Liver (tissue), 9 donors: ENCODE results near the gene LEAP2. TPM values are rescaled to one million over a fixed set of nuclear protein-coding genes. Genes with fewer than 3 reads are reported as not detected.
A peak's percentile ranks its signal among the peaks of the same experiment; 100 is the strongest.

ENCODE experiments used
- DNase-seq: peaks from one replicate; pipeline ENCODE4 v3.0.0-alpha.2; 2017; ENCODE audit warnings: low spot score
- H3K27ac ChIP-seq, 2 donors: one replicate each; pipeline ENCODE4 v1.7.0; 2013; ENCODE audit warnings: inconsistent platforms in 2 of 2, low read length in 2 of 2, control low read depth in 1 of 2, low read depth in 1 of 2, mild to moderate bottlenecking in 1 of 2
- H3K27me3 ChIP-seq, 4 donors: one replicate each; pipeline versions ENCODE4 v1.6.1 to v1.7.0; 2013; ENCODE audit warnings: low read length in 3 of 4, inconsistent platforms in 1 of 4, mild to moderate bottlenecking in 1 of 4, moderate library complexity in 1 of 4; ENCODE audit not compliant: control insufficient read depth in 4 of 4, insufficient read depth in 4 of 4
- H3K36me3 ChIP-seq, 4 donors: one replicate each; pipeline versions ENCODE4 v1.6.1 to v1.7.0; 2013; ENCODE audit warnings: low read length in 3 of 4, mild to moderate bottlenecking in 3 of 4, low read depth in 1 of 4, moderate library complexity in 1 of 4; ENCODE audit not compliant: control insufficient read depth in 4 of 4, insufficient read depth in 3 of 4
- H3K4me1 ChIP-seq, 4 donors: one replicate each; pipeline versions ENCODE4 v1.6.1 to v1.7.0; 2013; ENCODE audit warnings: low read length in 3 of 4, mild to moderate bottlenecking in 3 of 4, moderate library complexity in 1 of 4; ENCODE audit not compliant: control insufficient read depth in 4 of 4, insufficient read depth in 4 of 4
- H3K4me3 ChIP-seq, 3 donors: one replicate each; pipeline versions ENCODE4 v1.6.1 to v1.7.0; 2013; ENCODE audit warnings: low read length in 3 of 3, control low read depth in 1 of 3, low read depth in 1 of 3, mild to moderate bottlenecking in 1 of 3
- H3K9ac ChIP-seq, 2 donors: one replicate each; pipeline ENCODE4 v1.7.0; 2013; ENCODE audit warnings: low read length in 2 of 2, mild to moderate bottlenecking in 2 of 2, moderate library complexity in 2 of 2, control low read depth in 1 of 2, low read depth in 1 of 2
- H3K9me3 ChIP-seq, 4 donors: one replicate each; pipeline versions ENCODE4 v1.6.1 to v1.7.0; 2013; ENCODE audit warnings: low read length in 3 of 4; ENCODE audit not compliant: control insufficient read depth in 4 of 4
- EGR1 ChIP-seq, 2 donors: IDR thresholded peaks; 2 replicates each; pipeline ENCODE4 v1.6.1; 2016 to 2018; ENCODE audit warnings: antibody characterized with exemption in 2 of 2, low read depth in 2 of 2
- FOXA1 ChIP-seq: IDR thresholded peaks from 2 replicates; pipeline ENCODE4 v1.6.1; 2016; ENCODE audit warnings: antibody characterized with exemption
- FOXA2 ChIP-seq: IDR thresholded peaks from 2 replicates; pipeline ENCODE4 v1.6.1; 2016; ENCODE audit warnings: antibody characterized with exemption
- GABPA ChIP-seq, 2 donors: IDR thresholded peaks in 1 of 2; conservative IDR thresholded peaks in 1 of 2; 2 replicates each; pipeline ENCODE4 v1.6.1; 2016; ENCODE audit warnings: antibody characterized with exemption in 2 of 2, mild to moderate bottlenecking in 1 of 2, moderate library complexity in 1 of 2
- HNF4A ChIP-seq, 2 donors: conservative IDR thresholded peaks; 2 replicates each; pipeline ENCODE4 v1.6.1; 2016; ENCODE audit warnings: antibody characterized with exemption in 2 of 2, mild to moderate bottlenecking in 2 of 2
- HNF4G ChIP-seq: IDR thresholded peaks from 2 replicates; pipeline ENCODE4 v1.6.1; 2016; ENCODE audit warnings: antibody characterized with exemption
- JUND ChIP-seq, 2 donors: IDR thresholded peaks; 2 replicates each; pipeline ENCODE4 v1.6.1; 2016; ENCODE audit warnings: antibody characterized with exemption in 2 of 2
- NR2F2 ChIP-seq: IDR thresholded peaks from 2 replicates; pipeline ENCODE4 v1.6.1; 2016; ENCODE audit warnings: antibody characterized with exemption
- RAD21 ChIP-seq, 2 donors: IDR thresholded peaks; 2 replicates each; pipeline ENCODE4 v1.6.1; 2016; ENCODE audit warnings: antibody characterized with exemption in 2 of 2, mild to moderate bottlenecking in 2 of 2
- RXRA ChIP-seq, 2 donors: IDR thresholded peaks; 2 replicates each; pipeline ENCODE4 v1.6.1; 2017 to 2018; ENCODE audit warnings: antibody characterized with exemption in 2 of 2, mild to moderate bottlenecking in 1 of 2
- SP1 ChIP-seq: IDR thresholded peaks from 2 replicates; pipeline ENCODE4 v1.6.1; 2018; ENCODE audit warnings: antibody characterized with exemption, mild to moderate bottlenecking
- TAF1 ChIP-seq: conservative IDR thresholded peaks from 2 replicates; pipeline ENCODE4 v1.6.1; 2016; ENCODE audit warnings: antibody characterized with exemption, mild to moderate bottlenecking
- YY1 ChIP-seq: IDR thresholded peaks from 2 replicates; pipeline ENCODE4 v1.6.1; 2016; ENCODE audit warnings: antibody characterized with exemption, mild to moderate bottlenecking
- ZBTB33 ChIP-seq: IDR thresholded peaks from 2 replicates; pipeline ENCODE4 v1.6.1; 2016; ENCODE audit warnings: antibody characterized with exemption
- WGBS: extraction: QIAGEN DNeasy Blood & Tissue Kit; methylation state at CpG from one replicate; pipeline ENCODE4 v1.1.7; 2013; 5-methylcytosine and 5-hydroxymethylcytosine counted together
- polyA plus RNA-seq, 2 donors: library from polyadenylated mRNA; stranded (reverse) in 1 of 2; unstranded in 1 of 2; fragments of 200-250 nt in 1 of 2; fragments of >200 nt in 1 of 2; fragmentation: Nextera tagmentation in 1 of 2; extraction: Ambion mirVana in 1 of 2; gene quantifications; one replicate each; pipeline versions ENCODE4 v1.2.1 to v1.2.3, GENCODE V29; 2013 to 2015
- total RNA-seq, 2 donors: library from RNA; depleted of rRNA; stranded (reverse); fragments of >200 nt; gene quantifications; one replicate each; pipeline ENCODE4 v1.2.3, GENCODE V29; 2014
- TF ChIP-seq, protein P1 (sequence below): IDR thresholded peaks from 2 replicates; pipeline ENCODE4 v1.6.1; 2016; ENCODE audit warnings: antibody characterized with exemption
- TF ChIP-seq, protein P2 (sequence below): IDR thresholded peaks from 2 replicates; pipeline ENCODE4 v1.6.1; 2016; ENCODE audit warnings: antibody characterized with exemption, mild to moderate bottlenecking
- TF ChIP-seq, protein P3 (sequence below): fragments of 150-350 bp; IDR thresholded peaks from 2 replicates; pipeline ENCODE4 v1.5.1; 2017; ENCODE audit warnings: improper control_type of control experiment, low read depth, low read length; ENCODE audit not compliant: missing input control
- TF ChIP-seq, protein P4 (sequence below): IDR thresholded peaks from 2 replicates; pipeline ENCODE4 v1.6.1; 2016; ENCODE audit warnings: antibody characterized with exemption
- donor health status: healthy.
- donor health status: healthy.
- donor health status: healthy.
- donor health status: healthy.
- donor health status: healthy.

The LEAP2 gene
- total and polyA plus RNA-seq, 4 donors: 12.0 to 736 (median 62.4) TPM

DNA sequence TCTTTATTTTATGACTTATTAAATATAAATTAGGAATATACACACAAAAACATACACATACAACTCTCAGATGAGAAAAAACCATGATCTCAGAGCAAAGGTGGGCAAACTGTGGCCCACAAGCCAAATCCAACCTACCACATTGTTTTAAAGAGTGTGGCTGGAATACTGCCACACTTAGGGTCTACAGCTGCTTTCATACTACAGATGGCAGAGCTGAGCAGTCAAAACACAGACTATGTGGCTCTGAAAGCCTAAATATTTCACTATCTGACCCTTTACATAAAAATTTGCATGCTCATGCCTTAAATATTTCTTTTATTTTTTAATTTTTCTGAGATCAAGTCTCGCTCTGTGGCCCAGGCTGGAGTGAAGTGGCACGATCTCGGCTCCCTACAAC is 28.3 kb downstream of the LEAP2 start:
- H3K9ac ChIP-seq: no peak overlapping the region
- H3K9me3 ChIP-seq: no peaks in the 10 kb centered on the region
- H3K4me1 ChIP-seq: peaks cover 0 to 8% (median 4%) of the 10 kb centered on the region in 4 donors
- no peak overlapping the region for H3K27ac ChIP-seq
- no peak for TF ChIP-seq FOXA1
- no peak for TF ChIP-seq ZBTB33
- TF ChIP-seq RXRA (IDR thresholded peaks at IDR 0.05): no peak
- TF ChIP-seq SP1: no peak
- TF ChIP-seq, protein P1, sequence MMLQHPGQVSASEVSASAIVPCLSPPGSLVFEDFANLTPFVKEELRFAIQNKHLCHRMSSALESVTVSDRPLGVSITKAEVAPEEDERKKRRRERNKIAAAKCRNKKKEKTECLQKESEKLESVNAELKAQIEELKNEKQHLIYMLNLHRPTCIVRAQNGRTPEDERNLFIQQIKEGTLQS: no peak
- TF ChIP-seq HNF4A (conservative IDR thresholded peaks at IDR 0.05): no peak
- no peak for TF ChIP-seq HNF4G
- no peak for TF ChIP-seq YY1
- TF ChIP-seq TAF1: no peak
- 98% methylated on average over 3 of the region's 3 CpGs for WGBS
- no peak for DNase-seq
- no peaks in the 10 kb centered on the region for H3K27me3 ChIP-seq
- no peak overlapping the region for H3K4me3 ChIP-seq
- peaks cover 3 to 43% (median 17%) of the 10 kb centered on the region in 4 donors for H3K36me3 ChIP-seq

DNA sequence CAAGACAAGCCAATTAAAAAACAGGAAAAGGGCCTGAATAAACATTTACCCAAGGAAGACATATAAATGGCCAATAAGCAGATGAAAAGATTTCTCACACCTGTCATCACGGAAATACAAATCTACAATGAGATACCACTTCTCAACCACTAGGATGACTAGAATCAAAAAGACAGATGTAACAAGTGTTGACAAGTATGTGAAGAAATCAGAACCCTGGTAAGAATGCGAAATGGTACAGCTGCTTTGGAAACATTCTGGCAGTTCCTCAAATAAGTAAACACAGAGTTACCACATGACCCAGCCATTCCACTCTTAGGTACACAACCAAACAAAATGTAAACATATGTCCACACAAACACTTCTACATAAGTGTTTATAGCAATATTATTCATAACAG is 32.5 kb downstream of the LEAP2 start:
- TF ChIP-seq RXRA (IDR thresholded peaks at IDR 0.05) (peak; percentile 51 to 73), HNF4G (peak; percentile 40), EGR1 (IDR thresholded peaks at IDR 0.05; ENCODE audit: low read depth in 2 of 2) (peak in 1 of 2 donors; percentile 85), TAF1 (no peak), JUND (IDR thresholded peaks at IDR 0.05) (peak; percentile 38 to 43), FOXA2 (peak; percentile 100), FOXA1 (peak; percentile 100), YY1 (peak; percentile 65), HNF4A (conservative IDR thresholded peaks at IDR 0.05) (peak; percentile 62 to 65), NR2F2 (no peak), SP1 (peak; percentile 53), GABPA (IDR thresholded peaks at IDR 0.05 in 1 of 2, conservative IDR thresholded peaks at IDR 0.05 in 1 of 2) (peak in 1 of 2 donors; percentile 47), ZBTB33 (peak; percentile 77), RAD21 (IDR thresholded peaks at IDR 0.05) (peak; percentile 62 to 70)
- TF ChIP-seq, protein P1: peak; percentile 36
- TF ChIP-seq, protein P2, sequence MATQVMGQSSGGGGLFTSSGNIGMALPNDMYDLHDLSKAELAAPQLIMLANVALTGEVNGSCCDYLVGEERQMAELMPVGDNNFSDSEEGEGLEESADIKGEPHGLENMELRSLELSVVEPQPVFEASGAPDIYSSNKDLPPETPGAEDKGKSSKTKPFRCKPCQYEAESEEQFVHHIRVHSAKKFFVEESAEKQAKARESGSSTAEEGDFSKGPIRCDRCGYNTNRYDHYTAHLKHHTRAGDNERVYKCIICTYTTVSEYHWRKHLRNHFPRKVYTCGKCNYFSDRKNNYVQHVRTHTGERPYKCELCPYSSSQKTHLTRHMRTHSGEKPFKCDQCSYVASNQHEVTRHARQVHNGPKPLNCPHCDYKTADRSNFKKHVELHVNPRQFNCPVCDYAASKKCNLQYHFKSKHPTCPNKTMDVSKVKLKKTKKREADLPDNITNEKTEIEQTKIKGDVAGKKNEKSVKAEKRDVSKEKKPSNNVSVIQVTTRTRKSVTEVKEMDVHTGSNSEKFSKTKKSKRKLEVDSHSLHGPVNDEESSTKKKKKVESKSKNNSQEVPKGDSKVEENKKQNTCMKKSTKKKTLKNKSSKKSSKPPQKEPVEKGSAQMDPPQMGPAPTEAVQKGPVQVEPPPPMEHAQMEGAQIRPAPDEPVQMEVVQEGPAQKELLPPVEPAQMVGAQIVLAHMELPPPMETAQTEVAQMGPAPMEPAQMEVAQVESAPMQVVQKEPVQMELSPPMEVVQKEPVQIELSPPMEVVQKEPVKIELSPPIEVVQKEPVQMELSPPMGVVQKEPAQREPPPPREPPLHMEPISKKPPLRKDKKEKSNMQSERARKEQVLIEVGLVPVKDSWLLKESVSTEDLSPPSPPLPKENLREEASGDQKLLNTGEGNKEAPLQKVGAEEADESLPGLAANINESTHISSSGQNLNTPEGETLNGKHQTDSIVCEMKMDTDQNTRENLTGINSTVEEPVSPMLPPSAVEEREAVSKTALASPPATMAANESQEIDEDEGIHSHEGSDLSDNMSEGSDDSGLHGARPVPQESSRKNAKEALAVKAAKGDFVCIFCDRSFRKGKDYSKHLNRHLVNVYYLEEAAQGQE: peak; percentile 33
- TF ChIP-seq, protein P3, sequence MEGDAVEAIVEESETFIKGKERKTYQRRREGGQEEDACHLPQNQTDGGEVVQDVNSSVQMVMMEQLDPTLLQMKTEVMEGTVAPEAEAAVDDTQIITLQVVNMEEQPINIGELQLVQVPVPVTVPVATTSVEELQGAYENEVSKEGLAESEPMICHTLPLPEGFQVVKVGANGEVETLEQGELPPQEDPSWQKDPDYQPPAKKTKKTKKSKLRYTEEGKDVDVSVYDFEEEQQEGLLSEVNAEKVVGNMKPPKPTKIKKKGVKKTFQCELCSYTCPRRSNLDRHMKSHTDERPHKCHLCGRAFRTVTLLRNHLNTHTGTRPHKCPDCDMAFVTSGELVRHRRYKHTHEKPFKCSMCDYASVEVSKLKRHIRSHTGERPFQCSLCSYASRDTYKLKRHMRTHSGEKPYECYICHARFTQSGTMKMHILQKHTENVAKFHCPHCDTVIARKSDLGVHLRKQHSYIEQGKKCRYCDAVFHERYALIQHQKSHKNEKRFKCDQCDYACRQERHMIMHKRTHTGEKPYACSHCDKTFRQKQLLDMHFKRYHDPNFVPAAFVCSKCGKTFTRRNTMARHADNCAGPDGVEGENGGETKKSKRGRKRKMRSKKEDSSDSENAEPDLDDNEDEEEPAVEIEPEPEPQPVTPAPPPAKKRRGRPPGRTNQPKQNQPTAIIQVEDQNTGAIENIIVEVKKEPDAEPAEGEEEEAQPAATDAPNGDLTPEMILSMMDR: peak; percentile 35
- TF ChIP-seq, protein P4, sequence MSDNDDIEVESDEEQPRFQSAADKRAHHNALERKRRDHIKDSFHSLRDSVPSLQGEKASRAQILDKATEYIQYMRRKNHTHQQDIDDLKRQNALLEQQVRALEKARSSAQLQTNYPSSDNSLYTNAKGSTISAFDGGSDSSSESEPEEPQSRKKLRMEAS: peak; percentile 55
- no peak for DNase-seq
- Histone ChIP-seq H3K4me1 (peaks cover 0 to 8% (median 4%) of the 10 kb centered on the region in 4 donors), H3K9ac (no peak overlapping the region), H3K27me3 (no peaks in the 10 kb centered on the region), H3K9me3 (no peaks in the 10 kb centered on the region), H3K36me3 (peaks cover 0 to 24% (median 7%) of the 10 kb centered on the region in 4 donors), H3K27ac (peak overlapping the region in 1 of 2 donors; percentile 54), H3K4me3 (no peak overlapping the region)
- WGBS: 34% methylated on average over 2 of the region's 2 CpGs
